GM19455 (cell line): ENCODE measurements around the gene RIOK1.
"Not testable (repeated sequence)": the region's sequence is repeated elsewhere in the genome, so short reads cannot be mapped to it uniquely, and the experiment has no call there.

ENCODE experiments used
- ATAC-seq: cut with Tn5 transposase; IDR thresholded peaks from one replicate; pipeline ENCODE4 v1.9.1; 2021; ENCODE audit not compliant: unreplicated experiment

RIOK1 gene

GRCh38 chr6:7439228-7439627 lies 49.6 kb downstream of the RIOK1 start:
- no peak for ATAC-seq

- ATAC-seq: no peak
Observed at GRCh38 chr6:7440476-7440875, 50.9 kb downstream of the RIOK1 start.

DNA sequence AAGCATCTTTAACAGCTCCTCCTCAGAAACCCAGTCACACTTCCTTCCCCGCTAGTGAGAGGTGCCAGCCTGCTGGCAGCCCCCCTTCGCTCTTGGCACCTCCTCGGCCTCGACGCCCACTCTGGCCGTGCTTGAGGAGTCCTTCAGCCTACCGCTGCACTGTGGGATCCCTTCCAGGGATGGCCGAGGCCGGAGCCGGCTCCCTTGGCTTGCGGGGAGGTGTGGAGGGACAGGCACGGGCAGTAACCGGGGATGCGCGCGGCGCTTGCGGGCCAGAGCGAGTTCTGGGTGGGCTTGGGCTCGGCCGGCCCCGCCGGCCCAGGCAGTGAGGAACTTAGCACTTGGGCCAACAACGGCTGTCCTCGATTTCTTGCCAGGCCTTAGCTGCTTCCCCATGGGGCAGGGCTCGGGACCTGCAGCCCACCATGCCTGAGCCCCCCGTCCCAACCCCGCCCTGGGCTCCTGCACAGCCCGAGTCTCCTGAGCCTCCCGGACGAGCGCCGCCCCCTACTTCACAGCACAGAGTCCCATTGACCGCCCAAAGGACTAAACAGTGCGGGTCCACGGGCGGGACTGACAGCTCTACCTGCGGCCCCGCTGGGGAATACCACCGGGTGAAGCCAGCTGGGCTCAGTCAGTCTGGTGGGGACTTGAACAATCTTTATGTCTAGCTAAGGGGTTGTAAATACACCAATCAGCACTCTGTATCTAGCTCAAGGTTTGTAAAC lies 51.6 kb downstream of the RIOK1 start:
- ATAC-seq: no peak

DNA sequence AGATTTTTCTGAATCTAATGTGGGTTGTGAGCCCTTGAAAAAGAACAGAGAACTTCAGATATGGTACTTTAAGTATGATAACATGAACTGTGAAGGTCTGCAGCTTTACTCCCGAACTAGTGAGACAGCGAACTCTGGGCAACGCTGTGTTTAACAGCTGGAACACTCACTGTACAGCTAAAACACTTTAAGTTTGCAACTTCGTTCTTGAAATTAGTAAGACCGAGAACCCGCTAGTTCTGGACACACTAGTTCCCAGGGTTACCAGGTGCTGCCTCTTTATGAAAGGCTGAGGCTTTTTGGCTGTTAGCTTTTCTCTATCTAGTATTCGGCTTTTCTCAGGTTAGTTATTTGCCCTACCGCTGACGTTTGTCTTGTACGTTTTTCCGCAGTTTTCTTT lies 52.9 kb downstream of the RIOK1 start:
- ATAC-seq: no peak

- ATAC-seq: no peak
Observed at GRCh38 chr6:7445101-7445500, 55.5 kb downstream of the RIOK1 start.

GRCh38 chr6:7445885-7446461 lies 56.4 kb downstream of the RIOK1 start:
- no peak for ATAC-seq

- no peak for ATAC-seq
Observed at GRCh38 chr6:7446619-7447325, 57.2 kb downstream of the RIOK1 start.

- no peak for ATAC-seq
Observed at GRCh38 chr6:7448232-7448631, 58.6 kb downstream of the RIOK1 start.

DNA sequence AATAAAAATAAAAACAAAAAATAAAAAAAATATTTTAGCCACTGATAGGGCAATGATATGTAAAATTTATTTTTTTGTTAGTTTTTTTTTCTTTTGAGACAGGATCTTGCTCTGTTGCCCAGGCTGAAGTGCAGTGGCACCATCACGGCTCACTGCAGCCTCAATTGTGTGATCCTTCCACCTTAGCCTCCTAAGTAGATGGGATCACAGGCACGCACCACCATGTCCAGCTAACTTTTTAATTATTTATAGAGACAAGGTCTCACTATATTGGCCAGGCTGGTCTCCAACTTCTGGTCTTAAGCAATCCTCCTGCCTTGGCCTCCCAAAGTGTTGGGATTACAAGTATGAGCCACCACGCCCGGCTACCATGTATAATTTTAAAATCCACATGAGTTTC lies 59.4 kb downstream of the RIOK1 start:
- no peak for ATAC-seq

- no peak for ATAC-seq
Observed at GRCh38 chr6:7451326-7451725, 61.7 kb downstream of the RIOK1 start.

DNA sequence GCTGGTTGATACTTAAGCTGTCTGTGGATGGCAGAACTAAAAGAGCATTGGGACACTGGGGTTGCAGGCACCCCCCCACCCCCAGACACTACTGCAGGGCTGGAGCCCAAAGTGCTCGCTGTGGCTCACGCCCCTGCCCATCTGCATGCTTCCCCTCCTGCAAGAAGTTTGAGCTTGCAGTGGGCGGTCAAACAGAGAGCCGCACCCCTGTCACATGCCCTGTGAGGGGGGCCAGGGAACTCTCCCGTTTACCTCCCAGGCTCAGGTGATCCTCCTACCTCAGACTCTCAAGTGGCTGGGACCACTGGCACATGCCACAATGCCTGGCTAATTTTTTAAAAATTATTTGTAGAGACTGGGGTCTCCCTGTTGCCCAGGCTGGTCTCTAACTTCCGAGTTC lies 63.3 kb downstream of the RIOK1 start:
- ATAC-seq: no peak

DNA sequence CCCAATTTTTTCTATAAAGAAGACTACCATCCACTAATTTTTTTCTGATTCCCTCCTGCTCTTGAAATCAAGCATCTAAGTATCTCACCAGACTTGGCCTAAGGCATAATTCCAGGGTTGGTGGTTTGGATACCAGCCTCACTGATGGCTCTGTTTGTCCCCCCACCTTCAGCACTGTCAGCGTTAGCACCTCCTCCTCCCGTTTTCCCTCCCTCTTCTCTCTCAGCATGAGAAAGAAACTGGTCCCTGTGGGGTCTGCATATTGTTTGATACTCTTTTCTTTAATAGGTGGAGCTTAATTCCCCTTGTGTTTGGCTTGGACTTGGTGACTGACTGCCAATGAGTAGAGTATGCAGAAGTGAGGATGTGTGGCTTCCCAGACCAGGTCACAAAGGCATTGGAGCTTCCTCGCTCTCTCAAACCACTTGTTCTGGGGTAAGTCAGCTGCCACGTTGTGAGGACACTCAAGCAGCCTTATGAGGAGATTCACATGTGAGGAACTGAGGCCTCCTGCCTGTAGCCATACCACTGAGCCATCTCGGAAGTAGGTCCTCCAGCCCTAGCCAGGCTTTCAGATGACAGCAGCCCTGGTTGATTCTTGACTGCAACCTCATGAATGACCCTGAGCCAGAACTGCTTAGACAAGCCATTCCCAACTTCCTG lies 65.2 kb downstream of the RIOK1 start:
- ATAC-seq: no peak

GRCh38 chr6:7456302-7456701 lies 66.7 kb downstream of the RIOK1 start:
- not testable (repeated sequence) for ATAC-seq

GRCh38 chr6:7461416-7461815 lies 71.8 kb downstream of the RIOK1 start:
- no peak for ATAC-seq

- ATAC-seq: no peak
Observed at GRCh38 chr6:7463785-7464184, 74.2 kb downstream of the RIOK1 start.

DNA sequence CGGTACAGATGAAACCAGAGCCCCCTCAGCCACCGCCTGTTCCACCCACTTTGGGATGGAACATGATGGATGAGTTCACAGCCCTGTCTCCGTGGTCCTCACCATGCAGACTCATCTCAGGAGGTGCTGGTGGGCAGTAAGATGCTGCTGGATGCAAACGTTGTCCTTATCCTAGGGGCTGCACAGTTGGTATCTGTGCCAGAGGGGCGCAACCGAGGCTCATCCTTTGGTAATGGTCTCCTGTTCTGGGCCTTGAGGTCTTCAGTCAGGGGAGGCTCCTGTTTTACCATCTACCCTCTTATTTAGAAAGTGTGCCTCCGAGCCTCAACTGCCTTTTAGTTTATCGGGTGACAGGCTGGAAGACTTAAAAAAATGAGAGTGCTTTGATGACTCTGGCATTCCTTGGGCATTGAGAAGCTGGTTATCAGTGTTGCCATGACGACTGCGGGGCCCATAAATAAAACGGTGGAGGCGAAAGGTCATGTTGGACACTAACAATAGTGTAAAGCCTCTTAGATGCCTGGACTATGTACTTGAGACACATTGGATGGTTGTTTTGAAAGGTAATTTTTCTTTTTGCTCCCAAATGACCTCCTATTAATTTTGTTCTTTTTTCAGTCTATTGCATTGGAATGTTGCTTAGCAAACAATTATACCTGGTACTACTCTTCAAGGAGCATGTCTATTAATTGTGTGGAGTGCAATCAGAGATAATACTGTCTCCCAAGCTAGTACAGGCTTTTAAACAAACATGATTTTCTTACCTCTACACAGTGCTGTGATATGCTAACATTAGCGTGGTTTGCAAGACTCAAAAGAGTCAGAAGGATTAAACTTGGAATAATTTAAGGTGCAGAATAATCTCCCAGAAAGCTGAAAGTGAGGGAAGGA lies 77.6 kb downstream of the RIOK1 start:
- ATAC-seq: no peak
